Right lobe of liver (tissue), 6 donors: ENCODE measurements around the gene TSPAN9. TPM values are rescaled to one million over a fixed set of nuclear protein-coding genes. Genes with fewer than 3 reads are reported as not detected.

Experiments
- ATAC-seq, 4 donors: fragments of 200-7000 bp; cut with Tn5 transposase; one replicate each; pipeline ENCODE4 v1.9.1; 2020; ENCODE audit warnings: mild to moderate bottlenecking in 4 of 4, moderate library complexity in 4 of 4
- DNase-seq, 3 donors: peaks; one replicate each; pipeline ENCODE4 v3.0.0-alpha.2; 2020
- H3K27ac ChIP-seq, 3 donors: fragments of 200-600 bp; one replicate each; pipeline ENCODE4 v1.8.0; 2022
- H3K27me3 ChIP-seq, 2 donors: fragments of 200-600 bp; one replicate each; pipeline ENCODE4 v1.8.0; 2022
- H3K36me3 ChIP-seq, 4 donors: fragments of 200-600 bp; sonication (generic) in 1 of 4; one replicate each; pipeline versions ENCODE4 v1.5.1 to v1.8.0; 2017 to 2022; ENCODE audit warnings: control low read depth in 1 of 4
- H3K4me1 ChIP-seq, 4 donors: fragments of 200-600 bp; sonication (generic) in 1 of 4; one replicate each; pipeline versions ENCODE4 v1.5.1 to v1.8.0; 2017 to 2022; ENCODE audit warnings: control low read depth in 1 of 4
- H3K4me3 ChIP-seq, 3 donors: fragments of 200-600 bp; one replicate each; pipeline ENCODE4 v1.8.0; 2022
- H3K9me3 ChIP-seq, 4 donors: fragments of 200-600 bp; sonication (generic) in 1 of 4; one replicate each; pipeline versions ENCODE4 v1.5.1 to v1.8.0; 2017 to 2022; ENCODE audit warnings: control low read depth in 1 of 4
- CTCF ChIP-seq, 4 donors: fragments of 200-600 bp in 3 of 4; fragments of 450-650 bp in 1 of 4; IDR thresholded peaks; one replicate each; pipeline versions ENCODE4 v1.5.1 to v1.8.0; 2016 to 2022; ENCODE audit warnings: antibody characterized with exemption in 4 of 4, mild to moderate bottlenecking in 2 of 4
- POLR2A ChIP-seq: fragments of 450-650 bp; IDR thresholded peaks from one replicate; pipeline ENCODE4 v1.6.1; 2017; ENCODE audit warnings: antibody characterized with exemption, mild to moderate bottlenecking
- WGBS: methylation state at CpG from one replicate; pipeline ENCODE4 v1.1.6; 2018; ENCODE audit warnings: low coverage, low lambda C conversion rate; ENCODE audit not compliant: insufficient coverage; ENCODE audit errors: missing lambda C conversion rate; 5-methylcytosine and 5-hydroxymethylcytosine counted together
- intact Hi-C, 2 donors: fragments of 100-400 bp; cut with DNase I; formaldehyde crosslinking; loops; one replicate each; pipeline versions ENCODE4 v1.11.2 to v1.14.1; 2022
- long read RNA-seq: library from polyadenylated mRNA; unstranded; transcript quantifications from one replicate; pipeline ENCODE4 v2.0.0, GENCODE V29; 2019
- total RNA-seq, 6 experiments: library from RNA; depleted of rRNA in 2 of 6; stranded (reverse); fragments of >200 nt in 2 of 6; fragmentation: NEBNext Ultra II Directional in 3 of 6; extraction: Animal tissue kit (Norgen Biotek cat#: 25700) in 3 of 6; gene quantifications; one replicate each; pipeline versions ENCODE4 v1.1.0 to v1.2.4, GENCODE V29; 2016 to 2023
- donor health status: DM: no; HTN: yes; CAD: no.
- donor health status: DM: no; HTN: no; CAD: no.
- donor health status: DM: no; HTN: no; CAD: no.
- donor health status: DM: no; HTN: yes; CAD: no.
- donor health status: DM: no; HTN: yes; CAD: no.

TSPAN9 gene
- 10 to 100 TPM; 23.7 to 53.2 (median 39.8) TPM for total RNA-seq
- long read RNA-seq, partial matches to known transcripts = 0 of 3 reads
- long read RNA-seq, other reads (novel, unspliced or antisense) = 3 of 3 reads

GRCh38 chr12:3076730-3077571 is at the start of gene TSPAN9:
TSS of gene TSPAN9 (plus strand) at chr12:3077379. CDS start at chr12:3201194, 123,815 bp downstream.
- Histone ChIP-seq H3K27ac (peak within 1 kb of the TSS; percentile 84 to 88 (median 86)), H3K9me3 (no peaks in the 10 kb centered on the region), H3K36me3 (no peaks in the 10 kb centered on the region), H3K27me3 (no peaks in the 10 kb centered on the region), H3K4me3 (peak within 1 kb of the TSS; percentile 77 to 94 (median 83)), H3K4me1 (peaks cover 0 to 32% (median 2%) of the 10 kb centered on the region in 4 donors)
- under 1% methylated on average over 20 of the region's 95 CpGs for WGBS
- ATAC-seq = peak; percentile 80 to 95 (median 92)
- TF ChIP-seq POLR2A (peak; percentile 83), CTCF (IDR thresholded peaks at IDR 0.05) (no peak)
- peak; percentile 81 to 92 (median 91) for DNase-seq
- intact Hi-C loops = loop anchor here (10.0 kb wide), 3 partner anchors 58 to 198 kb away; no protein-coding TSS in a partner anchor

GRCh38 chr12:3028108-3028507 is 49.1 kb upstream of the TSPAN9 start:
- Histone ChIP-seq H3K27ac (no peak overlapping the region), H3K4me1 (no peaks in the 10 kb centered on the region), H3K36me3 (no peaks in the 10 kb centered on the region), H3K9me3 (no peaks in the 10 kb centered on the region), H3K4me3 (no peak overlapping the region), H3K27me3 (no peaks in the 10 kb centered on the region)
- no peak for DNase-seq
- intact Hi-C loops = no loop called here
- no peak for TF ChIP-seq CTCF (IDR thresholded peaks at IDR 0.05)
- no peak for TF ChIP-seq POLR2A
- WGBS = 65% methylated on average over 6 of the region's 7 CpGs
- no peak for ATAC-seq

- H3K36me3 ChIP-seq = no peaks in the 10 kb centered on the region
These were observed 46.3 kb upstream of the TSPAN9 start for GRCh38 chr12:3030821-3031429.

GRCh38 chr12:3032161-3032560 is 45.0 kb upstream of the TSPAN9 start:
- Histone ChIP-seq H3K27ac (peak overlapping the region in 1 of 3 donors; percentile 54), H3K27me3 (no peaks in the 10 kb centered on the region), H3K36me3 (no peaks in the 10 kb centered on the region), H3K9me3 (no peaks in the 10 kb centered on the region), H3K4me3 (no peak overlapping the region), H3K4me1 (no peaks in the 10 kb centered on the region)
- no CpG with 5 or more reads among the region's 12 CpGs for WGBS
- DNase-seq = peak in 1 of 3 donors; percentile 6
- TF ChIP-seq CTCF (IDR thresholded peaks at IDR 0.05) (no peak), POLR2A (no peak)
- ATAC-seq = no peak
- intact Hi-C loops = no loop called here

More at GRCh38 chr12:3030821-3031429, 46.3 kb upstream of the TSPAN9 start:
- Histone ChIP-seq H3K27ac (no peak overlapping the region), H3K4me3 (no peak overlapping the region), H3K27me3 (no peaks in the 10 kb centered on the region), H3K4me1 (no peaks in the 10 kb centered on the region), H3K9me3 (no peaks in the 10 kb centered on the region)
- ATAC-seq (no peak), DNase-seq (no peak)
- intact Hi-C loops = no loop called here
- 73% methylated on average over 7 of the region's 21 CpGs for WGBS
- TF ChIP-seq POLR2A (no peak), CTCF (IDR thresholded peaks at IDR 0.05) (no peak)
